ENCODE results near the gene ARRB2.

Gene ARRB2

DNA sequence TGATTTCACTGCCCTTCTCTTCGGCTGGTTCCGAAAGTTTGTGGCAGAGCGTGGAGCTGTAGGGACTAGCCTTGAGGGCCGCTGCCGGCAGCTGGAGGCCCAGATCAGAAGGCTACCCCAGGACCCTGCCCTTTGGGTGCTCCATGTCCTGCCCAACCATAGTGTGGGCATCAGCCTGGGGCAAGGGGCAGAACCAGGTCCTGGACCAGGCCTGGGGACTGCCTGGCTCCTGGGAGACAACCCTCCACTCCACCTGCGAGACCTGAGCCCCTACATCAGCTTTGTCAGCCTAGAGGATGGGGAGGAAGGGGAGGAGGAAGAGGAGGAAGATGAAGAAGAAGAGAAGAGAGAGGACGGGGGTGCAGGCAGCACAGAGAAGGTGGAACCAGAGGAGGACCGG lies 30.2 kb downstream of the ARRB2 start:
- no peak overlapping the region for H3K4me3 ChIP-seq (ENCODE audit: low read length)
- no peak overlapping the region for H2AFZ ChIP-seq (ENCODE audit: low read depth, low read length)
- peaks cover 3% of the 10 kb centered on the region for H3K9me3 ChIP-seq (ENCODE audit: low read length)
- H3K36me3 ChIP-seq (ENCODE audit: insufficient read depth, low read length), result no peaks in the 10 kb centered on the region
- peaks cover 9% of the 10 kb centered on the region for H3K4me1 ChIP-seq (ENCODE audit: insufficient read depth, low read length)
- H3K27me3 ChIP-seq (ENCODE audit: insufficient read depth, low read length), result peaks cover 81% of the 10 kb centered on the region

DNA sequence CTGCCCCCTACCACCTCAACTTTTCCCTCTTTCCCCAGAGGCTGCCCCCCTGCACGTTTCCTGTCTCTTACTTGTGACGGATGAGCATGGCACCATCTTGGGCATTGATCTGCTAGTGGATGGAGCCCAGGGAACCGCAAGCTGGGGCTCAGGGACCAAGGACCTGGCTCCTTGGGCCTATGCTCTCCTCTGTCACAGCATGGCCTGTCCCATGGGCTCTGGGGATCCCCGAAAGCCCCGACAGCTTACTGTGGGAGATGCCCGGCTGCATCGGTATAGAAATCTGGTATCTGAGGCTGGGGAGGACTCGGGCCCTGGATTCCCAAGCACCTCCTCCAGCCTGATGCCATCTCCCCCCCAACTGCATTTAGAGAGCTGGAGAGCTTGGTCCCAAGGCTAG lies 31.1 kb downstream of the ARRB2 start:
- H3K4me1 ChIP-seq (ENCODE audit: insufficient read depth, low read length), result peaks cover 9% of the 10 kb centered on the region
- H3K27me3 ChIP-seq (ENCODE audit: insufficient read depth, low read length), result peaks cover 84% of the 10 kb centered on the region
- no peaks in the 10 kb centered on the region for H3K36me3 ChIP-seq (ENCODE audit: insufficient read depth, low read length)
- no peak overlapping the region for H3K4me3 ChIP-seq (ENCODE audit: low read length)
- no peak overlapping the region for H2AFZ ChIP-seq (ENCODE audit: low read depth, low read length)
- peaks cover 3% of the 10 kb centered on the region for H3K9me3 ChIP-seq (ENCODE audit: low read length)

DNA sequence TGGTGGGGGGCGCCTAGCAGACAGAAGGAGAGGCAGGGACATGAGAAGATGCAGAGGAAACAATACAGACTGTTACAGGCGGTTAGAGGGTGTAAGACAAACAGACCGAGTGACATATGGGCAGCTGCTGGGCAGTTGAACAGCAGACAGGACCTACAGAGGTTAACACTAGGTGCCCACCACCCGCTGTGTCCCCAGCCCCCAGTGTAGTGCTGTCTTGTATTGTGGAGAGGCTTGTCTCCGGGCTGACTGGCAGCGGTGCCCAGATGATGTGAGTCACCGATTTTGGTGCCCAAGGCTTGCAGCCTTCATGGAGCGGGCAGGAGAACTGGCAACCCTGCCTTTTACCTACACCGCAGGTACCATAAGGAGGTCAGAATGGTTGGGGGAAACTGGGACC lies 31.7 kb downstream of the ARRB2 start:
- Histone ChIP-seq H3K27me3 (ENCODE audit: insufficient read depth, low read length) (peaks cover 85% of the 10 kb centered on the region), H2AFZ (ENCODE audit: low read depth, low read length) (no peak overlapping the region), H3K4me1 (ENCODE audit: insufficient read depth, low read length) (peaks cover 9% of the 10 kb centered on the region), H3K36me3 (ENCODE audit: insufficient read depth, low read length) (no peaks in the 10 kb centered on the region), H3K4me3 (ENCODE audit: low read length) (no peak overlapping the region), H3K9me3 (ENCODE audit: low read length) (peaks cover 3% of the 10 kb centered on the region)

DNA sequence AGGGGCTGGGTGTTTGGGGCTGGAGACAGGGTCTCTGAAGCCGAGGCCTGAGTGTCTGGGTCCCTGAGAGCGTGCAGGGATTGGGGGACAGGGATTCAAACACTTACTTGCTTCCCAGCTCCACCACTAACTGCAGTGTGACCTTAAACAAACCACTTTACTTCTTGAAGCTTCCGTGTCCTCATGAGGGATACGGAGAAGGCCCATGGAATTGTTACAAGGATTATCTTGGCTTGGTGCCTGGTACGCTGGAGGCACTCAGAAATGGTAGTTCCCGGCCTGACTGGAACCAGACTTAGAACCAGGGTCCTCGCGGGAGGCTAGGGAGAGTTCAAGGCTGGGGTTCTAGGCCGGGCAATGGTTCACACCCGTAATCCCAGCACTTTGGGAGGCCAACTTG lies 32.2 kb downstream of the ARRB2 start:
- Histone ChIP-seq H3K4me1 (ENCODE audit: insufficient read depth, low read length) (peaks cover 9% of the 10 kb centered on the region), H2AFZ (ENCODE audit: low read depth, low read length) (no peak overlapping the region), H3K36me3 (ENCODE audit: insufficient read depth, low read length) (no peaks in the 10 kb centered on the region), H3K27me3 (ENCODE audit: insufficient read depth, low read length) (peaks cover 85% of the 10 kb centered on the region), H3K9me3 (ENCODE audit: low read length) (peaks cover 3% of the 10 kb centered on the region), H3K4me3 (ENCODE audit: low read length) (no peak overlapping the region)

DNA sequence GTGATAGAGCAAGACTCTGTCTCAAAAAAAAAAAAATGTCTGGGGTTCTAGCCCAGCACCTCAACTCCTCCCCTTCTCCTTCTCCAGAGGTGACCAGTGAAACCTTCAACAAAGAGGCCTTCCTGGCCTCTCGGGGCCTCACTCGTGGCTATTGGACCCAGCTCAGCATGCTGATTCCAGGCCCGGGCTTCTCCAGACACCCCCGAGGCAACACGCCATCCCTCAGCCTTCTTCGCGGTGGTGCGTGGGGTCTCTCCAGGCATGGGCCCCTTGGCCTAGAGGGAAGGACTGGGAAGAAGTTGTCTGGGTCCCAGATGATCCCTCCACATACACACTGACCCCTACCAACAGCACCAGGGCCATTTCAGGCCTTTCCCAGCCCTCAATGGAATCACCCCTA lies 32.8 kb downstream of the ARRB2 start:
- H3K27me3 ChIP-seq (ENCODE audit: insufficient read depth, low read length), result peaks cover 81% of the 10 kb centered on the region
- H3K9me3 ChIP-seq (ENCODE audit: low read length), result peaks cover 3% of the 10 kb centered on the region
- H3K4me1 ChIP-seq (ENCODE audit: insufficient read depth, low read length), result peaks cover 9% of the 10 kb centered on the region

DNA sequence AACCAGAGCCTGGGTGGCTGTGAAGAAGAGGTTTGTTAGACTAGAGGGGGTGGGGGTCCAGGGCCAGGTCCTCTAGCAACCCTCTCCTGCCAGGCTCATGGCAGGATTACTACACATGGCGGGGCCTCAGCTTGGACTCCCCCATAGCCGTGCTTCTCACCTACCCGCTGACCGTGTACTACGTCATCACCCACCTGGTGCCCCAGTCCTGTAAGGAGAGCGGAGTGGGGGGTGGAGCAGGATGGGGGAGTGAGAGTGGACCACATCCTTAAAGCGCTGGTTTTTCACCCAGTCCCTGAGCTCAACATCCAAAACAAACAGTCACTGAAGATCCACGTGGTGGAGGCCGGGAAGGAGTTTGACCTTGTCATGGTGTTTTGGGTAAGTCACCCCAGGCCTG lies 33.5 kb downstream of the ARRB2 start:
- peaks cover 74% of the 10 kb centered on the region for H3K27me3 ChIP-seq (ENCODE audit: insufficient read depth, low read length)

More for the DNA sequence above, 32.8 kb downstream of the ARRB2 start:
- Histone ChIP-seq H3K36me3 (ENCODE audit: insufficient read depth, low read length) (no peaks in the 10 kb centered on the region), H3K4me3 (ENCODE audit: low read length) (no peak overlapping the region), H2AFZ (ENCODE audit: low read depth, low read length) (no peak overlapping the region)

DNA sequence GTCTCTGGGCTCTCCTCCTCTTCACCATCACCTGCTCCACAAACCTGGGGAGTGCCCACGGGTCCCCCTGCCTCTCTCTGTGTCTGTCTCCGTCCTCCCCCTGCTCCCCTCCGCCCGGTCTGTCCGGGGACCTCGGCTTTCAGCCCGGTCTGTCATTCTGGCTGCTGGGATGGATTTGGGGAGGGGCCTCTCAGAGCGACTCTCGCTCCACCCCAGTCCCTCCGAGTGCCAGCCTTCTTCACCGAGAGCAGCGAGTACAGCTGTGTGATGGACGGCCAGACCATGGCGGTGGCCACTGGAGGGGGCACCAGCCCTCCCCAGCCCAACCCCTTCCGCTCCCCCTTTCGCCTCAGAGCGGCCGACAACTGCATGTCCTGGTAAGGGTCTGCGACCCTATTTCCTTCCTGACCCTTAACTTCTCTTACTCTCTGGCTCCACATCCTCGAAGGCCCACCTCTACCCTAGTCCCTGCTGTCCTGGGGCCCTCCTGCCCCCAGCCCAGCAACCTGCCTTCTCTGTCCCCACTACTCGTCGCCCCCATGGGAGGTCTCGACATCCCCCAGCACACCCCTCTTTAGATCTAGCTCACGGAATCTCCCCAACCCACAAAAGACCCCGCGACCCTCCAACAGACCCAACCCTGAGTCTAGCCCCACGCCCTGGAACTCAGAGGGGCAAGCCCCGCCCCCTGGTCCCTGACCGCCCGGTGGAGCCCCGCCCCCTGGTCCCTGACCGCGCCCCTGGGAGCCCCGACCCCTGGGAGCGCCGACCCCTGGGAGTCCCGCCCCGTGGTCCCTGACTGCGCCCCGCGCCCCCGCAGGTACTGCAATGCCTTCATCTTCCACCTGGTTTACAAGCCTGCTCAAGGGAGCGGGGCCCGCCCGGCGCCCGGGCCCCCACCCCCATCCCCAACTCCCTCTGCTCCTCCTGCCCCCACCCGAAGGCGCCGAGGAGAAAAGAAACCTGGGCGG lies 34.9 kb downstream of the ARRB2 start:
- no peak overlapping the region for H3K4me3 ChIP-seq (ENCODE audit: low read length)
- H3K27me3 ChIP-seq (ENCODE audit: insufficient read depth, low read length), result peaks cover 61% of the 10 kb centered on the region
- H3K36me3 ChIP-seq (ENCODE audit: insufficient read depth, low read length), result no peaks in the 10 kb centered on the region
- H3K4me1 ChIP-seq (ENCODE audit: insufficient read depth, low read length), result peaks cover 4% of the 10 kb centered on the region
- no peak overlapping the region for H2AFZ ChIP-seq (ENCODE audit: low read depth, low read length)
- H3K9me3 ChIP-seq (ENCODE audit: low read length), result peaks cover 3% of the 10 kb centered on the region

More for the DNA sequence above, 33.5 kb downstream of the ARRB2 start:
- Histone ChIP-seq H3K36me3 (ENCODE audit: insufficient read depth, low read length) (no peaks in the 10 kb centered on the region), H3K4me1 (ENCODE audit: insufficient read depth, low read length) (peaks cover 9% of the 10 kb centered on the region), H3K4me3 (ENCODE audit: low read length) (no peak overlapping the region), H2AFZ (ENCODE audit: low read depth, low read length) (no peak overlapping the region), H3K9me3 (ENCODE audit: low read length) (peaks cover 3% of the 10 kb centered on the region)

DNA sequence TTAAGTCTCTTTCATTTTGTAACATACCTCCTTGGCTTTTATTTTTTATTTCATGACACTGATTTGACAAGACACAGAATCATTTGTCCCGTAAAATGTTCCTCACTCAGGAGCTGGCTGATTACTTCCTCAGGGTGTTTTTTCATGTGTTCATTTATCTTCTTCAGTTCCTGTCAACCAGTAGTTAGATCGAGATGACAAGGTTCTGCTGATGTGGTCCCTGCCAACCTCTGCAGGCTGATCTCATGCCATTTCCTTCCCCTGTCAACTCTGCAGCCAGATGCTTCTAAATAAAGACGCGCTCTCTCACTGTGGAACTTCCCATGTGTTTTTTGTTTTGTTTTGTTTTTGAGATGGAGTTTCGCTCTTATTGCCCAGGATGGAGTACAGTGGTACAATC lies 37.4 kb downstream of the ARRB2 start:
- Histone ChIP-seq H3K27me3 (ENCODE audit: insufficient read depth, low read length) (peaks cover 35% of the 10 kb centered on the region), H3K9me3 (ENCODE audit: low read length) (no peaks in the 10 kb centered on the region), H3K4me1 (ENCODE audit: insufficient read depth, low read length) (peaks cover 4% of the 10 kb centered on the region), H2AFZ (ENCODE audit: low read depth, low read length) (no peak overlapping the region), H3K36me3 (ENCODE audit: insufficient read depth, low read length) (no peaks in the 10 kb centered on the region), H3K4me3 (ENCODE audit: low read length) (no peak overlapping the region)

DNA sequence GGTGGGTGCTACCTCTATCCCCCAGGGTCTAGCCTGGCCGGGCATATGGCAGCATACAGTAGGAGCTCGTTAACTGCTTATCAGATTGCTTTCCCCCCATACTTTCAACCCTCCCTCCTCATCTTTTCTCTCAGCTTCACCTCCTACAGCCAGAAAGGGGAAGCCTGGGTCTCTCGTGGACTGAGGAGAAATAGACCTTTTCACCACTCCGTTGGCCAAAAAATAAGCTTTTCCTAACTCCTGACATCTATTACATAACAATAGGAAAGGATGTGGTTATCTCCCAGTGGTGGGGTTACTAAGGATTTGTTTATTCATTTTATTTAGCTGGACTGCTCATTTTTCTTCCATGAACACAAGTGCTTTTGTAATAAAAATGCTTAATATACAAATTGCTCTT lies 38.3 kb downstream of the ARRB2 start:
- Histone ChIP-seq H3K27me3 (ENCODE audit: insufficient read depth, low read length) (peaks cover 27% of the 10 kb centered on the region), H3K4me3 (ENCODE audit: low read length) (no peak overlapping the region)

DNA sequence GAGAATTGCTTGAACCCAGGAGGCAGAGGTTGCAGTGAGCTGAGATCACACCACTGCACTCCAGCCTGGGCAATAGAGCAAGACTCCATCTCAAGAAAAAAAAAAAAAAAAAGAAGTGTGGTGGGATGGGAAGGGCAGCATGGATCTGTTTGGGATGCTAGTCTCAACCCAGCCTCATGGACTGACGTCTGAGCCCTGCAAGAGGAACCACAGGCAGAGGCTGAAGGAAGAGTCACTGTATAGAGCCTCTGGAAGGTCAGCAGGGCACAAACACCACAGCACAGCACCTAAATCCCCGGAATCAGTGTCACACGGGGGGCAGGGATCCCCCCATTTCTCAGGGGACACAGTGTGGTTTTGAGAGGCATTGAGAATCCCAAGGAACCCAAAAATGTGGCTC lies 40.2 kb downstream of the ARRB2 start:
- H3K4me1 ChIP-seq (ENCODE audit: insufficient read depth, low read length), result no peaks in the 10 kb centered on the region
- no peak overlapping the region for H3K4me3 ChIP-seq (ENCODE audit: low read length)
- no peaks in the 10 kb centered on the region for H3K36me3 ChIP-seq (ENCODE audit: insufficient read depth, low read length)
- peaks cover 10% of the 10 kb centered on the region for H3K27me3 ChIP-seq (ENCODE audit: insufficient read depth, low read length)
- H3K9me3 ChIP-seq (ENCODE audit: low read length), result no peaks in the 10 kb centered on the region
- H2AFZ ChIP-seq (ENCODE audit: low read depth, low read length), result no peak overlapping the region

More for the DNA sequence above, 38.3 kb downstream of the ARRB2 start:
- Histone ChIP-seq H3K36me3 (ENCODE audit: insufficient read depth, low read length) (no peaks in the 10 kb centered on the region), H3K4me1 (ENCODE audit: insufficient read depth, low read length) (peaks cover 4% of the 10 kb centered on the region), H2AFZ (ENCODE audit: low read depth, low read length) (no peak overlapping the region), H3K9me3 (ENCODE audit: low read length) (no peaks in the 10 kb centered on the region)

DNA sequence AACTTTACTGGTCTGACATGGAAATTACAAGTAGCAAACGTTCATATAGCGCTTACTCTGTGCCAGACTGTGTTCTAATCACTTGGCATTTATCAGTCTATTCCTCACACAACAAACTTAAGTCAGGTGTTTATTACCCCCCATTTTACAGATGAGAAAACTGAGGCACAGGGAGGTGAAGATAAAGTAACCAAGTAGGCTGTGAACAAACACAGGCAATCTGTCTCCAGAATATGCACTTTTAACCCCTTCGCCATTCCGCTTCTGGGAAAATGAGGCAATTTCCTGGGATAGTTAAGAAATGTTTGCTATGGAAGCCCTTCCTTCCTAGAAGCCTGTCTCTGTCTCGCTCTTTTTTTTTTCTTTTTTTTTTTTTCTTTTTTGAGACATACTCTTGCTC lies 41.5 kb downstream of the ARRB2 start:
- Histone ChIP-seq H3K4me3 (ENCODE audit: low read length) (no peak overlapping the region), H3K36me3 (ENCODE audit: insufficient read depth, low read length) (no peaks in the 10 kb centered on the region), H3K4me1 (ENCODE audit: insufficient read depth, low read length) (no peaks in the 10 kb centered on the region), H3K9me3 (ENCODE audit: low read length) (no peaks in the 10 kb centered on the region), H2AFZ (ENCODE audit: low read depth, low read length) (no peak overlapping the region), H3K27me3 (ENCODE audit: insufficient read depth, low read length) (peaks cover 5% of the 10 kb centered on the region)

DNA sequence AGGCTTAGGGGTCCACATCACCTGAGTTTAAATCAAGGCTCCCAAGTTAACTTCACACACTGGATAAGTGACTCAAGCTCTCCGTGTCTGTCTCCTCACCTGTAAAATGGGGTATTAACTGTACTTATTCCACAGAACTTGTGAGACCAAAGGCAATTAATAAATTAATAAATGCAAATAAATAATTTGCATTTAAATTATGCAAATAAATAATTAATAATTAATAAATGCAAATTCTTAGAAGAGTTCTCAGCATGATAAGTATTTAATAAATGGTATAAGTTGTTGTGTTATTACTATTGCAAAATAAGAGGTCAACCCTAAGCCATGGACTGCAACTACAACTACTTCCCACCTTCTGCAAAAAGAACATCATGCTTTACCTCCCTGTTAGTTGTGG lies 43.0 kb downstream of the ARRB2 start:
- Histone ChIP-seq H3K36me3 (ENCODE audit: insufficient read depth, low read length) (no peaks in the 10 kb centered on the region), H3K27me3 (ENCODE audit: insufficient read depth, low read length) (peaks cover 11% of the 10 kb centered on the region), H3K4me1 (ENCODE audit: insufficient read depth, low read length) (no peaks in the 10 kb centered on the region), H3K4me3 (ENCODE audit: low read length) (no peak overlapping the region), H3K9me3 (ENCODE audit: low read length) (no peaks in the 10 kb centered on the region), H2AFZ (ENCODE audit: low read depth, low read length) (no peak overlapping the region)

DNA sequence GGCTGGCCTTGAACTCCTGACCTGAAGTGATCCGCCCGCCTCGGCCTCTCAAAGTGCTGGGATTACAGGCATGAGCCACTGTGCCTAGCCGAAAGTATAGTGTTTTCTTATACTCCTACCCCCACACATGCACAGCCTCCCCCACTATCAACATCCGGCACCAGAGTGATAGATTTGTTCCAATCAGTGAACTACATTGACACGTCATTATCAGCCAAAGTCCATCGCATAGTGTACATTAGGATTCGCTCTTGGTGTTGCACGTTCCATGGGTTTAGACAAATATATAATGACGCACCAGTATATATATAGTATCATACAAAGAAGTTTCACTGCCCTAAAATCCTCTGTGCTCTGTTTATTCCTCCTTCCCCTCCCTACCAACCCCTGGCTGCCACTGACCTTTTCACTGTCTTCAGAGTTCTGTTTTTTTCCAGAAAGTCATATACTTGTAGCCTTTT lies 49.4 kb downstream of the ARRB2 start:
- Histone ChIP-seq H3K27me3 (ENCODE audit: insufficient read depth, low read length) (peaks cover 13% of the 10 kb centered on the region), H3K9me3 (ENCODE audit: low read length) (no peaks in the 10 kb centered on the region), H3K4me1 (ENCODE audit: insufficient read depth, low read length) (no peaks in the 10 kb centered on the region), H3K36me3 (ENCODE audit: insufficient read depth, low read length) (no peaks in the 10 kb centered on the region), H3K4me3 (ENCODE audit: low read length) (no peak overlapping the region), H2AFZ (ENCODE audit: low read depth, low read length) (no peak overlapping the region)

Measured in neuron (in vitro differentiated cells).